GM18517 (cell line): Measurements from ENCODE around the gene MAGEL2.
"Not testable (repeated sequence)": the region's sequence is repeated elsewhere in the genome, so short reads cannot be mapped to it uniquely, and the experiment has no call there.

Experiments
- ATAC-seq: cut with Tn5 transposase; IDR thresholded peaks from one replicate; pipeline ENCODE4 v1.9.1; 2021; ENCODE audit warnings: mild to moderate bottlenecking, moderate library complexity; ENCODE audit not compliant: unreplicated experiment

The MAGEL2 gene

GRCh38 chr15:23616536-23616935 lies 31.1 kb downstream of the MAGEL2 start:
- no peak for ATAC-seq

- ATAC-seq = no peak
Observed at GRCh38 chr15:23606226-23606625, 41.4 kb downstream of the MAGEL2 start.

DNA sequence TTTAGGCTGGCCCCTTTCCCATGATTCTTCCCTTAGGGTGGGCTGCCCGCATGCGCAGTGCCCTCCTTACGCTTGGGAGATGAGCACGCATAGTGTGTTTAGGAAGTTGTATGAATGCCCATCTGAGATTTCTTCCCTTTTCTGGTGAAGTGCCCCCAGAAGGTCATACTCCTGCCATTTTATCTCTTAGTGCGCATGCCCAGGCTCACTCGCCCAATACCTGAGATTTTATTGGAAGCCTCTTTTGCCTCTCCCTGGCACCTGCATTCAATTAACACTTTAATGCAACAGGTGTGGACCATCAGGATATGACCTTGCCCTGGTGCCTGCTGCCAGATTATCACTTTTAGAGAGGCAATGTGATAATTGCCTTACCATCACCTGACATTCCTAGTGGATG lies 45.5 kb downstream of the MAGEL2 start:
- no peak for ATAC-seq

DNA sequence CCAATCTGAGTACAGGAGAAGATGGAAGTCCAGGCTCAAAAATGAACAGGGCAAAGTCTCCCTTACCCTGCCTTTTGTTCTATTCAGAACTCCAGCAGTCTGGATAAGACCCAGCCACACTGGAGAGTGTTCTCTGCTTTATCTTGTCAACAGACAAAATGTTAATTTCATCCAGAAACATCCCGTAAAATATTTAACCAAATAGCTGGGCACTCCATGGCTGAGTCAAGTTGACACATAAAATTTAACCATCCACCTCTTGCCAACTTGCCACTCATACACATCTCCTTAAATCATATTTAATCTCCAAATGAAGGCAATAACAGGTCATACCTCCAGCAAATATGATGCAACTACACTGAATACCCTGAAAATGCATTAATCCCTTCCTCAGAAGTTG lies 48.6 kb downstream of the MAGEL2 start:
- ATAC-seq = no peak

- ATAC-seq = not testable (repeated sequence)
Observed at GRCh38 chr15:23597278-23597677, 50.4 kb downstream of the MAGEL2 start.

DNA sequence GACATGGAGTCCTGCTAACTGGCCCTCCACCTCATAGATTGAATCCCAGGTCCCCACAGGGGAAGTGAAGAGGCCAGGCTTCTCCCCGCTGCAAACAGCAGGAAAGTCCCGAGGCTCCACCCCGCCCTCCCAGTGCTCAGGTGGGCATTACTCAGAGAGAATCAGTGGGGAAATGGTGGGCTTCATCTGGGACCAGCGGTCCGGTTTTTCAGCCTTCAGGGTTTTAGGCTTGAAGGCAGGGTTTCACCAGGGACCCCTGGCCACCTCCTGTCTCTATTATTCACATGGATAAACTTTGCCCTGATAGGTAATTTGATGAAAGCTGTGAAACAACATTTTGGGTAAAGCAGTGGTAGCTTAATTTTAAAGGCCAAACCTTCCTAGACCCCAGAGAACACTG lies 50.9 kb downstream of the MAGEL2 start:
- no peak for ATAC-seq

DNA sequence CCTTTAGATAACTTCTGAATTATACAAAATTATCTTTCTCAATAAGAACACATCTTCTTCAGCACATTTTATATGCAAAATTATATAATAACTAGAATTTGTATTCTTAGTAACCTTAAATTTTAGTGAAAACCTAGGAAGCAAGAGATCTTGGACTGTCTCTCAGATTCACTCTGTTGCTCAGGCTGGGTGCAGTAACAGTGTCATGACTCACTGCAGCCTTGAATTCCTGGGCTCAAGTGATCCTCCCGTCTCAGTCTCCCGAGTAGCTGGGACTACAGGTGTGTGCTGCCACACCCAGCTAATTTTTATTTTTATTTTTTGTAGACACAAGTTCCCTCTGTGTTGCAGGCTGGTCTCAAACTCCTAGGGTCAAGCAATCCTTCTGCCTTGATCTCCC lies 52.3 kb downstream of the MAGEL2 start:
- ATAC-seq = no peak

DNA sequence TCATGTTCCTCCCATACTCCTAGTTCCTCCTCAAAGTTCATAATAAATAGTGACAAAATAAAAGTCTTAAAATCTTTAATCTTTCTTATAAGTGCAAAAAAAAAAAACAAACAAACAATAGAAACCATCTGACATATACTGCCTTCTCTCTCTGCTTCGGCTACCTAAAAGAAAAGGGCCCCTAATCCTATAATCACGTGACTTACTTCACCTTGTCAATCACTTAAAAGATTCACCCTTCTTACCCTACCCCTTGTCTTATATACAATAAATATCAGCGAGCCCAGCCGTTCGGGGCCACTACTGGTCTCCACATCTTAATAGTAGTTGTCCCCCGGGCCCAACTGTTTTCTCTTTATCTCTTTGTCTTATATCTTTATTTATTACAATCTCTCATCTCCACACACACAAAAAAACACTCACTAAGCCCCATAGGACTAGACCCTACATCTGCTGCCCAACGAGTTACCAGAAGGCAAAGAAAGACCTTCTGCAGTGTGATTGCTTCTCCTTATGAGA lies 53.4 kb downstream of the MAGEL2 start:
- no peak for ATAC-seq
